GM20000 (cell line): ENCODE results near the gene MRM3.

Source experiments
- DNase-seq: peaks from one replicate; pipeline ENCODE4 v3.0.0; 2012; ENCODE audit warnings: low spot score
- CTCF ChIP-seq: IDR thresholded peaks from 2 replicates; pipeline ENCODE4 v1.5.1; 2012; ENCODE audit warnings: mild to moderate bottlenecking, control low read depth; ENCODE audit errors: extremely low read depth, missing control alignments

Gene MRM3

GRCh38 chr17:795721-796120, 13.6 kb downstream of the MRM3 start:
- no peak for TF ChIP-seq CTCF
- DNase-seq: no peak

DNA sequence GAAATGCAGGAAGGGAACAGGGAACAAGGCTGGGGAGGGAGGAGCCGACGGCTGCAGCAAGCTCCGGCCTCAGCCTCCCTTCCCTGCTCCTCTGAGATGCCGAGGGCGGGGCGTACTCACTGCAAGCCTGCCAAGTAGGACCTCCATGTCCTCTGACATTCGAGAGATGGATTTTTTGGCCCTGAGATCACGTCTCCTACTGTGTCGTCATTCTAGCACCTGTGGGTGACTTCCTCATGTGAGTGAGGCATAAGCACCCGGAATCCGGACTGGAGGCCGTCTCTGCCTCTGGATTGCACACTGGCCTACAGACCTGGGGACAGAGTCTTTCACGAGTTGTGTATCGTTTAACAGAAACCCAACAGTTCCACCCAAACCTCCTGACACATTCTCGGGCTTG, 14.5 kb downstream of the MRM3 start:
- TF ChIP-seq CTCF: no peak
- no peak for DNase-seq

DNA sequence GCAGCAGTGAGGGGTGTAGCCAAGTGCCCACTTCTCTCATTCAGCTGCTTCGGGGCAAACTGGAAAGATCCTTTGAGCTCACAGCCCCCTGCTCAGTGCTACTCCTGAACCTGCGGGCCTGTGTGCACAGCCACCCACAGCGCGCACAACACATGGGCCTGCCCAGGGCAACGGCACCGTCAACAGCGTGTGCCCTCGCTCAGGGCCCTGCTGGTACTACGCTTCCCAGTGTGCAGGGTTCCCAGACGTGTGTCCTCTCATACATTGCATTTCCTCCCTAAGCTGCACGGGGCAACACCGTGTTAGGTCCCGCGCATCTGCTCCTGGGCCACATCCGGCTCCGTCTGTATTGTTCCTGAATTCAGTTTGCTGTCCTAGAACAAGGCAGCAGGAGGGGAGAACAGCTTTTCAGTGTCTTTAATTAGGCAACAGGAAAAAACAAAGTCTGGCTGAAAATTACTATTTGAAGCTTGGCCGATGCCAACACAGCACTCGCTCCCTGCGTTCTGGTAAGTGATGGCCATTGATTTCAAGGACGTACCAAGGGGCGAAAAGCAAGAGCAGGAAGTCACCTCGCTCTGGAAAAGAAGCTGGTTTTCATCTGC, 15.2 kb downstream of the MRM3 start:
- DNase-seq: no peak
- TF ChIP-seq CTCF: no peak

- no peak for DNase-seq
- TF ChIP-seq CTCF: no peak
Observed at GRCh38 chr17:798246-798645, 16.1 kb downstream of the MRM3 start.

GRCh38 chr17:799261-799660, 17.1 kb downstream of the MRM3 start:
- TF ChIP-seq CTCF: no peak
- DNase-seq: no peak

- DNase-seq: no peak
- no peak for TF ChIP-seq CTCF
Observed at GRCh38 chr17:800446-801242, 18.5 kb downstream of the MRM3 start.

DNA sequence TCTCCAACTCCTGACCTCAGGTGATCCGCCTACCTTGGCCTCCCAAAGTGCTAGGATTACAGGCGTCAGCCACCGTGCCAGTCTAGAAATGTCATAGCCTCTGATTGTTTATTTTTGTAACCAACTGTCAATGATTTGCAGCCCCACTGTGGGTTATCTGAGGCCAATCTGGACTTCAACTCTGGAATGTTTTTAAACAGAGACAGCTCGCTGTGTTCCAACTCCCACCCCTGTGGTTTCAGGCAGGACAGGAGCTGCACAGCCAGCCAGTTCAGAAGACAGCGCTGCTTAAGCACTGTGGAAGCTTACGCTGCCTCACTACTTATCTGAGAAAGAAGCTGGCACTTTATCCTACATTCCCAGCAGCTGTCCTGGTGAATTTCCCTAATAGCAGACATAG, 19.5 kb downstream of the MRM3 start:
- no peak for TF ChIP-seq CTCF
- DNase-seq: no peak
